GM15510 (cell line): ENCODE results near the gene SCUBE1.

ENCODE experiments used
- POLR2A ChIP-seq: IDR thresholded peaks from 3 replicates; pipeline ENCODE4 v1.6.1; 2011; ENCODE audit warnings: borderline replicate concordance; ENCODE audit not compliant: insufficient read length; ENCODE audit errors: extremely low read depth

The SCUBE1 gene

DNA sequence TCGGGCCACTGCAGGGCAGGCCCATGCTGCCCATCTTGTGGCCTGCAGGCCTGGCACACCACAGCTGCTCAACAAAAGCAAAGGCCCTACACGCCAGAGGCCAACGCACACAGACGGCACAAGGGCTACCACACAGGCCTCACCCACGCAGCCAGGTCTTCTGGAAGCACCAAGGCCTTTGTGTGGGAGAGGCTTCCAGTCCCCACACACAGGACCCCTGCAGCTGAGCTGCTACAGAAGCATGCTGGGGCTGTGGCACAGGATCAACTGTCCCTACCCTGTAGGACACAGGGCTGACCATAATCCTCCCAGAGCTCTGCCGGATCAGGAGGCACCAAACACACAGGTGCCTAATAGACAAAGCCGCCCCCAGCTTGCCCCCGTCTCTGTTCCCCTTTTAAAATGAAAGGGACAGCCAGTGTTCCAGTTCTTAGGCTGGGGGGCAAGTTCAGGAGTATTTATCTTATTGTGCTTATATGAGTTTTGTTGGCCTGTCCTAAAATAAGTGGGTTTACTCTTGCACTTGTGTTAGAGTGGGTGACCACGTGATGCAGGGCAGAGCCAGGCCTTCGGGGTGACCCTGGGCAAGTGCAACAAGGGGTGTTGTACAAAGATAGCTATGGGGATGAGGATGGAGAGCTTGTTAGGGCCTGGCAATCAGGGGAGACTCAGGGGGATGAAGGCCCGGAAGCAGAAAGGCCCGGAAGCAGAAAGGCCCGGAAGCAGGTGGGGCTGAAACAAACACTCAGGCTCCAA lies 161.7 kb downstream of the SCUBE1 start:
- no peak for TF ChIP-seq POLR2A

DNA sequence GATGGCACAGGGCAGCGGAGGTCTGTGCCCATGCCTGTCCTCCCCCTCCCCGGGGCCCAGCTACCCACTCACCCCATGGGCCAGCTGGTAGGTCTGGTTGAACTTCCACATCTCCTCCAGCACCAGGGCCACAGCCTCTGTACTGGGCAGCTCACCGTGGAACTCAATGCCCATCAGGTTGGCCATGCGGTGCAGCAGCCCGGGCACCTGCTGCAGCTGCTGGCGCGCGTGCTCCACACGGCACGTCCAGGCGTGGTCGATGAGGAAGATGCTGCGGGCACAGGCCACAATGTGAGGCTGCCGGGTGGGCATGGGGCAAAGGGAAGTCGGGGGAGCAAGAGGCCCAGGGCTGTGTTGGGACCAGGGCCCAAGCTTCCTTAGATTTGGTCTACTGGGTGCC lies 162.5 kb downstream of the SCUBE1 start:
- no peak for TF ChIP-seq POLR2A

DNA sequence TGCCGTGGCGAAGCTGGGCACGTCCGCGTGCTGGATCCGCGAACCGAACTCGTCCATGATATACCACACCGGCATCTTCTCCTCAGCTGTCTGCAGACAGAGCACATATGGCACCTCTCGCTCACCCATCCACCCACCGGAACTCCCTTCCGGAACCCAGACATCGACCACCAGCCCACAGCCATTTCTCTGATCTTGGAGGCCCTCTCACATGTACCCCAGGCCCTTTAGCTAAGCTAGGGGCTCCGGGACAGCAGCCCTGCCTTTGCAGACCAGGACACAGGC lies 163.3 kb downstream of the SCUBE1 start:
- no peak for TF ChIP-seq POLR2A

DNA sequence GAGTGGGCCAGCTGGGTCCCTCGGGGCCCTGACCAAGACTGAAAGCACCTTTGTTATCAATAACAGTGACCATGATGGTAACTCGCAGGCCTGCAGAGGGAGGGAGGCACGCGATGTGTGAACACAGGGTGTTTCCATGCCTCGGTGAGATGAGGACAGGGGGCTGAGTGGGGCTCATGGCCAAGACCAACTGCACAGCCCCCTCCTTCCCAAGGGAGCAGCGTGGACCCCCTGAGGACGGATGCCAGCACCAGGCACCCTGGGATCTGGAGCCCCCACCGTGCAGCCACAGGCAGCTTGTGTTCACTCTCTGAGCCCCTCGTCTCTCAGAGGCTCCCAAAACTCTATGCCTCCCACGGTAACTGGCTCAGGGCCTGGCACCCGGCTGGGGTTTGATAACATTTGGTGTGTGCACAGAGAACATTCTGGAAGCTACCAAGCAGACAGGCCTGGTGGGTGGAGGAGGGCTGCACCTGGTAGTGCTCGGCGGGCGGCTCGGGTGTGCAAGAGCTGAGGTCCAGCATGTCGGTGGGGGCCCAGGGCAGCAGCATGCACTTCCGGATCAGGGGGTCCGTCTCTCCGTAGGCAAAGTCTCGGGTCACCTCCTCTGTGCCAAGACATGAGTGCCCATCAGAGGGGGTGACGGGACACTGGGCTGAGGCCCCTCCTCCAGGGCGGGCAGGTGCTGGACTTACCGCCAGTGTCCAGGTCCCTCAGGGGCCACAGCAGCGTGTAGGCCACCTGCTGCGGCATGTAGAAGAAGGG lies 163.8 kb downstream of the SCUBE1 start:
- no peak for TF ChIP-seq POLR2A

DNA sequence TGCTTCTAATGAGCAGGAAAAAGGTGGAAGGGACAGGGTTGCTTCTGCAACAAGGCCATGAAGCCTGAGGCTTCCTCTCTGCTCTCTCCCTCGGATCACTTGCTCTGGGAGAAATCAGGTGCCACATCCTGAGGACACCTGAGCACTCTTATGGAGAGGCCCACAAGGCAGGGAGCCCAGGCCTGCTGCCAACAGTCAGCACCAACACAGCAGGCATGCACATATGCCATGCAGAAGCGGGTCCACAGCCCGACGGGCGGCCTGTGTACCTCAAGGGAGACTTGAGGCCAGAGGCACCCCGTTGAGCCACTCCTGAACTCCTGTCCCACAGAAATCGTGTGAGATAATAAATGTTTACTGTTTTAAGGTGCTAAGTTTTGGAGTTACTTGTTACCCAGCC lies 165.7 kb downstream of the SCUBE1 start:
- no peak for TF ChIP-seq POLR2A

DNA sequence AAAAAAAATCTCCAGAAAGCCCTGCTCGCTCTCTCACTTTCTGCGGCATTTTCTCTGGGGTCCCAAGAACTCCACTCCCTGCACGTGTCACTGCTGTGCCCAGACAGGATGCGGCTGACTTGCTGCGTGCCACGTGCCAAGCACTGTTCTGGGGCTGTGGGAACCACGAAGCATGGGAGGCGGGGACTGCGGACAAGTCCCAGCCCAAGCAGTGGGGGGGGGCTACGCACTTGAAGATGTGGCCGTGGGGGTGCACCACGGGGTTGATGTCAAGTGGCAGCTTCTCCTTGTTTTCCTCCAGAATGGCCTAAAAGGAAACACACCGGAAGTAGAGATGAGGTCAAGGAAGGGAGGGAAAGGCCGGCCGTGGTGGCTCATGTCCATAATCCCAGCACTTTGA lies 167.1 kb downstream of the SCUBE1 start:
- no peak for TF ChIP-seq POLR2A

DNA sequence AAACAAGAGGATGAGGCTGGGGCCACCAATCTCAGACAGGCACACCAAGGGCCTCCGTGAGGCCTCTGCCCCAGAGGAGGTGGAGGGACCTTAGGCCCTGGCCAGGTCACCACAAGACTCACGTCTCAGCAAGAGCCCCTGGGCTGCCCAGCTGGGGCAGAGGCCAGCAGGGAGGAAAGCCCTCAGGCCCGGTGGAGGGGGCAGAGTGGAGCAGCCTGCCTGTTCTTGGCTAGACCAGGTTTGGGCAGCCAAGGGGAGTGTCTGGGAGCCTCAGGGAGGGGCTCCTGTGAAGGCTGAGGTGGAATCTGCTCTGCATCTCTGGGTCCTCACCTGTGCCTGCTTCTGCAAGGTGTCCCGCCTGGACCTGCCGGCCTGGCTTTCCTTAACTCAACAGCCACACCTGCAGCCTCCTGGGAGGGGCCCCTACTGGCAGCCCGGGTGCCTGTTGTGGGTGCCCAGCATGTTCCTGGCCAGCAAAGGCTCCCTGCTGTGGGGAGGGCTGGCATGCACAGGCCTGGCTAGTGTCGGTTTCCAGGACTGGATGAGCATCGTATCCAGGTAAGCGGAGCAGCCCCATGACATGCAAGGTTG lies 168.1 kb downstream of the SCUBE1 start:
- no peak for TF ChIP-seq POLR2A

DNA sequence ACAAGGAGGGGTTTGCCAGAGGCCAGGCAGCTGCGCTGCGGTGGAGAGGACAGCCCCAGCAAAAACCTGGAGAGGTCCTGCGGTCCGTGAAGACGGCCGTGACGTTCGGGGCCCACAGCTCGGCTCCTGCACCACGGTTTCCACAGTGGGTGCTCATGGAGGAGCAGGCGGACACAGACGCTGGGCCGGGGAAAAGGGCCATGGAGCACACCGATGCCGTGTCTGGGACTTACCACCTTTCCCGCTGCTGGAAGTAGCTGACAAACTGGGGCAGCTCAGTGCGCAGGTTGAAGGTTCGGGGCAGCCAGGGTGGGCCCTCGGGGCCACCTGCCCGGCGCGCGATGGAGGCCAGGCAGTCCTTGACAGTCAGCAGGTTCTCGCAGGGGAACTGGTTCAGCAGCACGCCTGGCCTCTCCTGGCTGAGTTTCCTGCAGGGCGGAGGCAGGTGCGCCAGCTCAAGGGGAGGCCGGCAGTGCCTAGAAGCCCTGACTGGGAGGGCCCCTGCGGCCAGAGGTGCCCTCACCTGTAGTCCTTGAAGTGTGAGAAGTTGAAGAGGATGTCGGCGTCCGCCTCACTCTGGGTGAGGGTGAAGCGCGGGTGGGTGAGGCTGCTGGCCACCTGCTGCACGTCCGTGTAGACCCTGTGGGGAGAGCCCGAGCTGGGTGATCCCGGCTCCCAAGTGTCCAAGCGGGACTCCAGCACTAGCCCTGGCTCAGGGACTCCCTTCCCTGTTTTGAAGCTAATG lies 169.0 kb downstream of the SCUBE1 start:
- no peak for TF ChIP-seq POLR2A

DNA sequence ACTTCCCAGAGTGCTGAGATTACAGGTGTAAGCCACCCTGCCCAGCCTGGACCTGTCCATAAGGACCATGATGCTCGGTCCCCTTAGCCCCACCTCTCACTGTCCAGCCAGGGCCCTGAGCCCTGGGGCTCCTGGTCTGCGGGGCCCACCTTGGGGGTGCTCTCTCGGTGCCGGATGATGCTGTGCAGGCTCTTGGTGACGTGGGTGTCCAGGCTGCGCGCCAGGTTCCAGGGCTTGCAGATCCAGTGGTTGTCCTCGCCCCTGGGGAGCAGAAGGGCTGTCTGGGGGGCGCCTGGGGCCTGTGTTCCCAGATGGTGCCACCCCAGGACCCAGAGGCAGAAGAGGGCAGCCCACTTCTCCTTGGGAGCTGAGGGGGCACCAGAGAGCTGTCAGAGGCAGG lies 169.6 kb downstream of the SCUBE1 start:
- no peak for TF ChIP-seq POLR2A

DNA sequence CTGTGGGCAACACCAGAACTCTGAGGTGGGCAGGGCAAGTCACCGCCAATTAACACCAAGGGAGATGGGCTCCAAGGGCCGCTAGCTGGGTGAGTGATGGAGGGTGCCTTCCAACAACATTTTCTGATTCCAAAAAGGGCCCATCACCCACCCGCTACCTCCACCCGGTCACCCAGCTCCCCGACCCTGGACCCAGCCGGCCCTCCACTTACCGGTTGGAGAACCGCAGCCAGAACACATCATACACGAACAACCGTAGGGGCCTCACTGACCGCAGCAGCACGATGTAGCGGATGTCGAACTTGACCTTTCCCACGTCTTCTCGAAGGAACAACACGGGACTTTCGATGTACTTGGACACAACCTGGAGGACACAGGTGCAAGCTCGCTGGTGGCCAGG lies 171.0 kb downstream of the SCUBE1 start:
- TF ChIP-seq POLR2A: no peak

DNA sequence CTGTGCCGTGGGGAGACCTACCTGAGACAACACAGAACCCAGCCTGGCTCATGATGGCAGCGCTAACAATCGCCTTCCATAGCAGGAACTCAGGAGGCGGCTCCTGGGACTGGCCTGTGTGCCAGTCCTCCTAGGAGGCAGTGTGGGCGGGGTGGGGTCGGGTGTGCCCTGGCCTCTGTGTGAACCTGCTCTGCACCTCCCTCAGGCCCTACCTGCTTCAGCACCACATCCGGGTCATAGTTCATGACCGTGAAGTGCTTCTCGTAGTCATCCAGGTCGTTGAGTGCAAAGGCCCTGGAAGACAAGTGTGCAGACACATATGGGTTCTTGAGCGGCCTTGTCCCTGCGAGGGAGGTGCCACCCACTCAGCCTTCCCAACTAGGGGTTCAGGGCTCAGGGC lies 171.6 kb downstream of the SCUBE1 start:
- no peak for TF ChIP-seq POLR2A

DNA sequence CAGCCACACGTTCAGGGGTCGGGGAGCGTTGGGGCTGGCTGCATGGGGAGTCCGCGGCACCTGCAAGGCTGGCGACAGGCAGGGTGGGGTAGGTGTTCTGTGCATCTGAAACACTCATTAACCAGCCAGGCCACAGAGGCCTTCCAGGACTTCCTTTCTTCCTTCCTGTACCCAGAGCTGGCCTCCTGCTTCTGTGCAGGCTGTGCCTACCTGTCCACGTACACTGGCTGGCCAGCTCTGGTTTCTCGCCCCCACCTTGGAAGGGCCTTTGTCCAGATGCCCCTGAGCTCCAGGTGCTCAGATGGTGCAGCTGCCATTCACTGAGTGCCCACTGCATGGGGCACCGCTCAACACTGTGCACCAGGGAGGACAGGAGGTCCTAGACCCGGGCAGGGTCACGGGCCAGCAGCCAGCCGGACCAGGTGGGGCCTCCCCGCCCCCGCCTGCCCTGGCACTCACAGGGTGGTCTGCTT lies 172.1 kb downstream of the SCUBE1 start:
- TF ChIP-seq POLR2A: no peak

DNA sequence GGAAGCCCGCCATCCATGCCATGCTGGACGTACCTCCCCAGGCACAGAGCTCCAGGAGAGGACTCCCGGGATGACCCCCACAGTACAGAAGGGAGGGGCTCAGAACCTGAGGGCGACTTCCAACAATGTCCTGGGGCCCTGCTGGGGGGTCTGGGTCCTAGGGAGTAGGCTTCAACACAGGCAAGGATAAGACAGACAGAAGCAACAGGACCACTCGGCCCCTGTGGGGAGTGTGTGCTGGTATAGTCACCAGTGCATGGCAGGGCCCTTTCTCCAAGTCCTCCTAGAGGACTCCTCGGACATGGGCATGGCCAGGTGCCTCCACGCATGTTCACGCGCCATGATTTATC lies 173.1 kb downstream of the SCUBE1 start:
- no peak for TF ChIP-seq POLR2A

DNA sequence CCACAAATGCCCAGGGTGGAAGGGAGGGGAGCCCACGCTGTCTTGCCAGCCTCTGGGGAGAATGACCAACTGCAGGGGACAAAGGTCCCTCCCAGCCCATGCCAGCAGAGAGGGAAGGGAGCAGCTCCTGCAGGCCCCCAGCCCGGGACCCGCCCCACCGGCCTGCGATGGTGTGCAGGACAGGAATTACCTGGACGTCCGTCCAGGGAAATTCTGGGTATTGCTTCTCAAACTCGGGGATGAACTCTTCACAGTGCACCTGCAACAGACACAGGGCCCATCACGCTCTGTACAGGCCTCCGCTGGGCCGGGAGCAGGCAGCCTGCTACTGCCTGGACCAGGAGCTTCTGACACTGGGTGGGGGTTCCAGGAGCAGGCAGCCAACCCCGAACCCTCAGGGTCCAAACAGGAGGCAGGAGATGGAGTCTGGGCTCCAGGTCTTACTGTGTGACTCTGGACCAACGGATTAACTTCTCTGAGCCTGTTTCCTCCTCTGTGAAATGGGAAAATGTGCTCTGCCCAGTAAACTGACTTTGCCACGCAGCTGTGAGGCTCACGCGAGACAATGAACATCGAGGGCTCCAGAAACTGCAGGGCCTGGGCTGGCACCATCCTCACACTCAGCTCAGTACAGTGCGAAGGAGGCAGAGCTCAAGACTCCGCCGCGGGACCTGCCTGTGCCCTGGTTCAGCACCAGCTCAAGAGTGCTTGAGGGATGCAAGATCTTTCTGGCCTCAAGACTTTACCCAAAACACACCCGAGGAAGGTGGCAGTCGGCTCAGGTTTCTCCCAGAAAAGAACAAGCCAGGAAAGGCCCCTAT lies 173.7 kb downstream of the SCUBE1 start:
- TF ChIP-seq POLR2A: no peak
